Measurements from ENCODE around the gene MALRD1. TPM values are rescaled to one million over a fixed set of nuclear protein-coding genes. Genes with fewer than 3 reads are reported as not detected.

The MALRD1 gene
- total and polyA plus RNA-seq, 2 donors (not counting 1 experiment from before 2014, with no cell fraction given) = 0.62 to 1.7 TPM

DNA sequence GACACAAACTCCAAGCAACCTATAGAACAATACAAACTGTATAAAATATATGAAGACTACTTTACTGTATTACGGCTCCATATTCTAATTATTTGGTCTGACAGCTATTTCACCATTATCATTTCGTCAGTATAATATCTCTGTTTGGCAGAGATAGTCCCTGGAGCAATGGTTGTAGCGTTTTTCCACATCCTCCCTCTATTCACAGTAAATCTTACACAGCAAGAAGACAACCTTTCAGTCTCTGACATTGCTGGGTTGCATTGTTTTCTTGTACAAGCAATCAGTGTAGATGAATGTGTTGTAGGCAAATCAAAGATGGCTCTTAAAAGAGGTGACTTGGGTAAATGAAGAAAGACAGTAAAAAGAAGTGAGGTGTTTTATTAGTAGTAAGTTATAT lies 662.0 kb downstream of the MALRD1 start:
- Histone ChIP-seq H3K36me3 (ENCODE audit: control insufficient read depth, insufficient read depth, low read length) (no peaks in the 10 kb centered on the region), H3K27me3 (ENCODE audit: control insufficient read depth, insufficient read depth, low read length) (no peaks in the 10 kb centered on the region), H3K9ac (ENCODE audit: insufficient read depth, low read length) (no peak overlapping the region), H3K79me2 (ENCODE audit: control insufficient read depth, insufficient read depth, low read length) (no peaks in the 10 kb centered on the region), H3K27ac (ENCODE audit: insufficient read depth, low read length) (no peak overlapping the region), H2AFZ (ENCODE audit: low read length) (no peak overlapping the region), H3K4me2 (ENCODE audit: extremely low read depth, insufficient read depth, low read length) (no peak overlapping the region), H4K20me1 (ENCODE audit: control insufficient read depth, extremely low read depth, insufficient read depth, low read length) (no peaks in the 10 kb centered on the region), H3K4me1 (ENCODE audit: control insufficient read depth, extremely low read depth, insufficient read depth, low read length) (no peaks in the 10 kb centered on the region), H3K4me3 (replicated peaks in 1 of 4; ENCODE audit: control extremely low read depth in 1 of 4, insufficient read depth in 1 of 4, low read depth in 3 of 4, low read length in 4 of 4) (no peak overlapping the region), H3K9me3 (ENCODE audit: control insufficient read depth, insufficient read depth, low read depth, low read length) (no peaks in the 10 kb centered on the region)
- no peak for DNase-seq (ENCODE audit: low read depth in 2 of 2)
- TF ChIP-seq, protein P1, sequence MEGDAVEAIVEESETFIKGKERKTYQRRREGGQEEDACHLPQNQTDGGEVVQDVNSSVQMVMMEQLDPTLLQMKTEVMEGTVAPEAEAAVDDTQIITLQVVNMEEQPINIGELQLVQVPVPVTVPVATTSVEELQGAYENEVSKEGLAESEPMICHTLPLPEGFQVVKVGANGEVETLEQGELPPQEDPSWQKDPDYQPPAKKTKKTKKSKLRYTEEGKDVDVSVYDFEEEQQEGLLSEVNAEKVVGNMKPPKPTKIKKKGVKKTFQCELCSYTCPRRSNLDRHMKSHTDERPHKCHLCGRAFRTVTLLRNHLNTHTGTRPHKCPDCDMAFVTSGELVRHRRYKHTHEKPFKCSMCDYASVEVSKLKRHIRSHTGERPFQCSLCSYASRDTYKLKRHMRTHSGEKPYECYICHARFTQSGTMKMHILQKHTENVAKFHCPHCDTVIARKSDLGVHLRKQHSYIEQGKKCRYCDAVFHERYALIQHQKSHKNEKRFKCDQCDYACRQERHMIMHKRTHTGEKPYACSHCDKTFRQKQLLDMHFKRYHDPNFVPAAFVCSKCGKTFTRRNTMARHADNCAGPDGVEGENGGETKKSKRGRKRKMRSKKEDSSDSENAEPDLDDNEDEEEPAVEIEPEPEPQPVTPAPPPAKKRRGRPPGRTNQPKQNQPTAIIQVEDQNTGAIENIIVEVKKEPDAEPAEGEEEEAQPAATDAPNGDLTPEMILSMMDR (conservative IDR thresholded peaks at IDR 0.05 in 1 of 2, IDR thresholded peaks at IDR 0.05 in 1 of 2; ENCODE audit: low read depth in 1 of 2, low read length in 2 of 2) = no peak

DNA sequence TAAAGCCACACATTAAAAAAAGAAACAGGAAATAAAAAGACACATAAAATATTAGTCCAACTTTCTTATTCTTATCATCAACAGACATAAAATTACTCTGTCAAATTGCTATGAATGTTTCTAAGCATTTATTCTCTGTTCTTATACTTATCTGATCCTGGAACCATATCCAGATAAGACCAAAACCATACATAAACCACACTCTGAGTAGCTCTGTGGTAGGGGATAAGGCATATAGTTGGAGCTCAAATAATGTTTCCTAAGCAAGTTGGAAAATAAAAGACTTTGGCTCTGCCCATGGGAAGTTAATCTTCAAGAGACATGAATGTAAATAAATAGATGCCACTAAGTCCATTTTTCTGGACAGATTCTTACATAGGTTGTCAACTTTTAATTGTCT lies 664.6 kb downstream of the MALRD1 start:
- H2AFZ ChIP-seq (ENCODE audit: low read length) = no peak overlapping the region

DNA sequence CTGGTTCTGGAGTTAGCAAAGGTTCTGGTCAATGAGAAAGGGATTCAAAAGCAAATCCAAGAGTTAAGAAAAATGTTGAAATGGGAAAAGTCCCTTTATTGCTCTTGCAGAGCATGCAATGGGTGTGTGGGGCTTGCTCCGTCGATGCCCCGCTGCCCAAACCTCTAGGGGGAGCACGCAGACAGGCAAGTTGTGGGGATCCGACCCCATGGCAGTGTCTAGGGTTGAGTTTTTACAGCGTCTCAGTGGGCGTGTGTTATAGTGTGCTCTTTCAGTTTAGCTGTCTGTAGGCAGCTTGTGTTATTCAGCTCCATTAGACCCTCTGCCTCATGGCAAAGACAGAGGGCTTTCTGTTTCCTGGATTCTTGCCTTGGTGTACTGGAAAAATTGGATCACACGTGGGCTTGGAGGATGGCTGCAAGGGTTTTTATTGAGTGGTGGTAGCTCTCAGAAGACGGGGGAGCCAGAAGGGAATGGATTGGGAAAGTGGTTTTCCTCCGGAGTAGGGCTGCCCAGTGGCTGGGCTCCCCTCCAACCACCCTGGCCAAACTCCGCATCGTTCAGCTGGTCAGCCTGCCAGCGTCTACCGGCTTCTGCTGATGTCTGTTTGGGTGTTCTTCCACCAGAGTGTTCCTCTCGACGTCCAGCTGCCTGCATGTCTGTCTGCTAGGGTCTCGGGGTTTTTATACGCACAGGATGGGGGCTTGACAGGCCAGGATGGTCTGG lies 665.4 kb downstream of the MALRD1 start:
- no peak overlapping the region for H3K4me2 ChIP-seq (ENCODE audit: extremely low read depth, insufficient read depth, low read length)
- no peaks in the 10 kb centered on the region for H3K27me3 ChIP-seq (ENCODE audit: control insufficient read depth, insufficient read depth, low read length)
- no peak overlapping the region for H3K4me3 ChIP-seq (replicated peaks in 1 of 4; ENCODE audit: control extremely low read depth in 1 of 4, insufficient read depth in 1 of 4, low read depth in 3 of 4, low read length in 4 of 4)
- H3K27ac ChIP-seq (ENCODE audit: insufficient read depth, low read length) = no peak overlapping the region
- no peak overlapping the region for H3K9ac ChIP-seq (ENCODE audit: insufficient read depth, low read length)
- no peaks in the 10 kb centered on the region for H3K4me1 ChIP-seq (ENCODE audit: control insufficient read depth, extremely low read depth, insufficient read depth, low read length)
- H3K9me3 ChIP-seq (ENCODE audit: control insufficient read depth, insufficient read depth, low read depth, low read length) = no peaks in the 10 kb centered on the region
- no peaks in the 10 kb centered on the region for H3K79me2 ChIP-seq (ENCODE audit: control insufficient read depth, insufficient read depth, low read length)
- no peak for DNase-seq (ENCODE audit: low read depth in 2 of 2)
- H2AFZ ChIP-seq (ENCODE audit: low read length) = no peak overlapping the region
- H3K36me3 ChIP-seq (ENCODE audit: control insufficient read depth, insufficient read depth, low read length) = no peaks in the 10 kb centered on the region
- TF ChIP-seq, protein P1 (conservative IDR thresholded peaks at IDR 0.05 in 1 of 2, IDR thresholded peaks at IDR 0.05 in 1 of 2; ENCODE audit: low read depth in 1 of 2, low read length in 2 of 2) = peak in 1 of 2 donors; percentile 27
- no peak for TF ChIP-seq EZH2 (IDR thresholded peaks at IDR 0.05; ENCODE audit: low read length, missing control alignments)
- H4K20me1 ChIP-seq (ENCODE audit: control insufficient read depth, extremely low read depth, insufficient read depth, low read length) = no peaks in the 10 kb centered on the region

More for the DNA sequence above, 664.6 kb downstream of the MALRD1 start:
- Histone ChIP-seq H3K27ac (ENCODE audit: insufficient read depth, low read length) (no peak overlapping the region), H3K27me3 (ENCODE audit: control insufficient read depth, insufficient read depth, low read length) (no peaks in the 10 kb centered on the region), H3K79me2 (ENCODE audit: control insufficient read depth, insufficient read depth, low read length) (no peaks in the 10 kb centered on the region), H3K4me1 (ENCODE audit: control insufficient read depth, extremely low read depth, insufficient read depth, low read length) (no peaks in the 10 kb centered on the region), H4K20me1 (ENCODE audit: control insufficient read depth, extremely low read depth, insufficient read depth, low read length) (no peaks in the 10 kb centered on the region), H3K4me2 (ENCODE audit: extremely low read depth, insufficient read depth, low read length) (no peak overlapping the region), H3K9me3 (ENCODE audit: control insufficient read depth, insufficient read depth, low read depth, low read length) (no peaks in the 10 kb centered on the region), H3K36me3 (ENCODE audit: control insufficient read depth, insufficient read depth, low read length) (no peaks in the 10 kb centered on the region), H3K9ac (ENCODE audit: insufficient read depth, low read length) (no peak overlapping the region), H3K4me3 (replicated peaks in 1 of 4; ENCODE audit: control extremely low read depth in 1 of 4, insufficient read depth in 1 of 4, low read depth in 3 of 4, low read length in 4 of 4) (no peak overlapping the region)
- no peak for TF ChIP-seq EZH2 (IDR thresholded peaks at IDR 0.05; ENCODE audit: low read length, missing control alignments)
- TF ChIP-seq, protein P1 (conservative IDR thresholded peaks at IDR 0.05 in 1 of 2, IDR thresholded peaks at IDR 0.05 in 1 of 2; ENCODE audit: low read depth in 1 of 2, low read length in 2 of 2) = no peak
- peak in 1 of 2 donors; percentile 44 for DNase-seq (ENCODE audit: low read depth in 2 of 2)

Measured in fibroblast of lung (primary cell).